A673 (cell line): Measurements from ENCODE around the gene RASSF1. TPM values are rescaled to one million over a fixed set of nuclear protein-coding genes. Genes with fewer than 3 reads are reported as not detected.

Experiments
- BruUV-seq: library from RNA; stranded (reverse); fragments of 400-500 nt; replicated peaks from 2 replicates; lab custom pipeline; 2021; lab: Mats Ljungman, UMichigan
- CTCF ChIA-PET: fragments of 300-600 bp; sonication (Branson Sonifier 250); formaldehyde crosslinking; loops from one replicate; lab custom pipeline; 2022; ENCODE audit warnings: antibody characterized with exemption; lab: Charles Lee
- POLR2A ChIA-PET: fragments of 300-600 bp; sonication (Branson Sonifier 250); formaldehyde crosslinking; loops from one replicate; lab custom pipeline; 2022; ENCODE audit warnings: antibody characterized with exemption; ENCODE audit not compliant: low non-redundant PET; lab: Charles Lee
- DNase-seq: peaks from one replicate; pipeline ENCODE4 v3.0.0-alpha.2; 2015; ENCODE audit warnings: low spot score
- H3K27ac ChIP-seq: fragments of 200-600 bp; sonication (generic); 2 replicates; pipeline ENCODE4 v1.5.1; 2016; ENCODE audit warnings: mixed run types, low read depth, mild to moderate bottlenecking, mixed read lengths, antibody characterized with exemption, low read length; ENCODE audit not compliant: poor library complexity, severe bottlenecking
- H3K27me3 ChIP-seq: fragments of 200-600 bp; sonication (generic); replicated peaks from 2 replicates; pipeline ENCODE4 v1.6.1; 2017; ENCODE audit warnings: mixed run types, low read depth, mild to moderate bottlenecking, mixed read lengths, antibody characterized with exemption, low read length; ENCODE audit not compliant: insufficient read depth, poor library complexity
- H3K36me3 ChIP-seq: fragments of 200-600 bp; sonication (generic); 2 replicates; pipeline ENCODE4 v1.6.1; 2016; ENCODE audit warnings: mixed run types, mild to moderate bottlenecking, mixed read lengths, antibody characterized with exemption, low read length; ENCODE audit not compliant: insufficient read depth, poor library complexity, severe bottlenecking
- H3K4me1 ChIP-seq: fragments of 200-600 bp; sonication (generic); 2 replicates; pipeline ENCODE4 v1.6.1; 2017; ENCODE audit warnings: mixed run types, mild to moderate bottlenecking, mixed read lengths, antibody characterized with exemption, low read length; ENCODE audit not compliant: insufficient read depth, poor library complexity, severe bottlenecking
- H3K4me3 ChIP-seq: fragments of 200-600 bp; sonication (generic); 2 replicates; pipeline ENCODE4 v1.5.1; 2016; ENCODE audit warnings: low read depth, mixed run types, mild to moderate bottlenecking, mixed read lengths, low read length; ENCODE audit not compliant: poor library complexity, severe bottlenecking
- H3K9me3 ChIP-seq: fragments of 200-600 bp; sonication (generic); 2 replicates; pipeline ENCODE4 v1.6.1; 2016; ENCODE audit warnings: mixed run types, low read depth, mild to moderate bottlenecking, mixed read lengths, antibody characterized with exemption, low read length; ENCODE audit not compliant: poor library complexity, severe bottlenecking
- CTCF ChIP-seq: fragments of 300-800, 200-600 bp; sonication (generic); conservative IDR thresholded peaks from 2 replicates; pipeline ENCODE4 v1.5.1; 2017; ENCODE audit warnings: low read depth, mild to moderate bottlenecking, antibody characterized with exemption, low read length, moderate library complexity, mixed read lengths
- EZH2 ChIP-seq: fragments of 200-600 bp; sonication (generic); IDR thresholded peaks from 2 replicates; pipeline ENCODE4 v1.6.1; 2017; ENCODE audit warnings: borderline replicate concordance, low read depth, mild to moderate bottlenecking, mixed read lengths, antibody characterized with exemption, low read length; ENCODE audit not compliant: poor library complexity, severe bottlenecking
- intact Hi-C: fragments of 100-400 bp; cut with micrococcal nuclease; formaldehyde crosslinking; loops from one replicate; pipeline ENCODE4 v1.10.0; 2022; ENCODE audit not compliant: unreplicated experiment
- total RNA-seq: library from RNA; stranded (reverse); gene quantifications from 2 replicates; pipeline ENCODE4 v1.2.3, GENCODE V29; 2021

Gene RASSF1
- total RNA-seq, 1 experiment from 2014 or later: 14.4 TPM

GRCh38 chr3:50336452-50337174 is 4.0 kb downstream of the RASSF1 start:
- Histone ChIP-seq H3K36me3 (peaks cover 5% of the 10 kb centered on the region), H3K27ac (peak overlapping the region; percentile 90), H3K9me3 (no peaks in the 10 kb centered on the region), H3K27me3 (no peaks in the 10 kb centered on the region), H3K4me3 (peak overlapping the region; percentile 82), H3K4me1 (no peaks in the 10 kb centered on the region)
- intact Hi-C loops: no loop called here
- no peak for DNase-seq
- TF ChIP-seq EZH2: no peak
- TF ChIP-seq CTCF: no peak
- TSS peak; percentile 64 for BruUV-seq
- ChIA-PET CTCF (interaction anchor here (0.5 to 1.5 kb wide), 3 partner anchors 8 to 1053 kb away, joined by 4 to 6 read pairs (median 4); partner anchors contain the start of gene TUSC2), POLR2A (interaction anchor here (1.1 kb wide), 1 partner anchor 8 kb away, joined by 4 read pairs; the partner anchor contains the start of gene TUSC2)

GRCh38 chr3:50334339-50335075 is 6.1 kb downstream of the RASSF1 start:
- CTCF ChIA-PET: no interaction called here
- BruUV-seq: no TSS peak
- no peaks in the 10 kb centered on the region for H3K4me1 ChIP-seq
- H3K36me3 ChIP-seq: peaks cover 16% of the 10 kb centered on the region
- POLR2A ChIA-PET: no interaction called here
- intact Hi-C loops: no loop called here
- no peaks in the 10 kb centered on the region for H3K9me3 ChIP-seq
- no peaks in the 10 kb centered on the region for H3K27me3 ChIP-seq
- H3K27ac ChIP-seq: no peak overlapping the region
- H3K4me3 ChIP-seq: no peak overlapping the region
- TF ChIP-seq CTCF (no peak), EZH2 (no peak)
- DNase-seq: no peak

GRCh38 chr3:50333744-50334328 is 6.8 kb downstream of the RASSF1 start:
- DNase-seq: no peak
- no TSS peak for BruUV-seq
- ChIA-PET CTCF (no interaction called here), POLR2A (no interaction called here)
- Histone ChIP-seq H3K4me3 (no peak overlapping the region), H3K9me3 (no peaks in the 10 kb centered on the region), H3K27me3 (no peaks in the 10 kb centered on the region), H3K4me1 (no peaks in the 10 kb centered on the region), H3K36me3 (peaks cover 16% of the 10 kb centered on the region), H3K27ac (no peak overlapping the region)
- TF ChIP-seq EZH2 (no peak), CTCF (no peak)
- intact Hi-C loops: no loop called here
